IPS DF 6.9 (cell line): ENCODE measurements around the gene LIPA.
A peak's percentile ranks its signal among the peaks of the same experiment; 100 is the strongest.
"Not testable (repeated sequence)": the region's sequence is repeated elsewhere in the genome, so short reads cannot be mapped to it uniquely, and the experiment has no call there.

Source experiments
- DNase-seq: peaks from one replicate; pipeline ENCODE4 v3.0.0-alpha.2; 2013; ENCODE audit warnings: low read depth, low spot score
- H3K27ac ChIP-seq: one replicate; pipeline ENCODE4 v1.5.1; 2013; ENCODE audit warnings: low read length, control low read depth
- H3K27me3 ChIP-seq: 2 replicates; pipeline ENCODE4 v1.6.1; 2013; ENCODE audit warnings: mild to moderate bottlenecking, low read length; ENCODE audit not compliant: control insufficient read depth, insufficient read depth
- H3K36me3 ChIP-seq: 2 replicates; pipeline ENCODE4 v1.6.1; 2013; ENCODE audit warnings: low read length; ENCODE audit not compliant: control insufficient read depth, insufficient read depth
- H3K4me1 ChIP-seq: 2 replicates; pipeline ENCODE4 v1.6.1; 2013; ENCODE audit warnings: low read length; ENCODE audit not compliant: control insufficient read depth, insufficient read depth
- H3K4me3 ChIP-seq: 2 replicates; pipeline ENCODE4 v1.5.1; 2013; ENCODE audit warnings: mild to moderate bottlenecking, low read length
- H3K9me3 ChIP-seq: 2 replicates; pipeline ENCODE4 v1.6.1; 2013; ENCODE audit warnings: low read length, inconsistent platforms; ENCODE audit not compliant: control insufficient read depth, insufficient read depth
- WGBS: extraction: QIAGEN DNeasy Blood & Tissue Kit; methylation state at CpG from one replicate; pipeline ENCODE4 v1.1.7; 2013; ENCODE audit warnings: mixed read lengths, missing lambda C conversion rate; ENCODE audit not compliant: insufficient read length, insufficient coverage; 5-methylcytosine and 5-hydroxymethylcytosine counted together

Gene LIPA

GRCh38 chr10:89256340-89256739, 4.8 kb upstream of the LIPA start:
- no peak for DNase-seq
- no peaks in the 10 kb centered on the region for H3K9me3 ChIP-seq
- H3K27ac ChIP-seq: no peak overlapping the region
- no peaks in the 10 kb centered on the region for H3K36me3 ChIP-seq
- no peak overlapping the region for H3K4me3 ChIP-seq
- WGBS: no CpG with 5 or more reads among the region's 3 CpGs
- H3K27me3 ChIP-seq: no peaks in the 10 kb centered on the region
- no peaks in the 10 kb centered on the region for H3K4me1 ChIP-seq

GRCh38 chr10:89255793-89256192, 4.2 kb upstream of the LIPA start:
- H3K27ac ChIP-seq: no peak overlapping the region
- H3K4me3 ChIP-seq: no peak overlapping the region
- H3K4me1 ChIP-seq: no peaks in the 10 kb centered on the region
- DNase-seq: no peak
- H3K27me3 ChIP-seq: no peaks in the 10 kb centered on the region
- no peaks in the 10 kb centered on the region for H3K36me3 ChIP-seq
- no peaks in the 10 kb centered on the region for H3K9me3 ChIP-seq

DNA sequence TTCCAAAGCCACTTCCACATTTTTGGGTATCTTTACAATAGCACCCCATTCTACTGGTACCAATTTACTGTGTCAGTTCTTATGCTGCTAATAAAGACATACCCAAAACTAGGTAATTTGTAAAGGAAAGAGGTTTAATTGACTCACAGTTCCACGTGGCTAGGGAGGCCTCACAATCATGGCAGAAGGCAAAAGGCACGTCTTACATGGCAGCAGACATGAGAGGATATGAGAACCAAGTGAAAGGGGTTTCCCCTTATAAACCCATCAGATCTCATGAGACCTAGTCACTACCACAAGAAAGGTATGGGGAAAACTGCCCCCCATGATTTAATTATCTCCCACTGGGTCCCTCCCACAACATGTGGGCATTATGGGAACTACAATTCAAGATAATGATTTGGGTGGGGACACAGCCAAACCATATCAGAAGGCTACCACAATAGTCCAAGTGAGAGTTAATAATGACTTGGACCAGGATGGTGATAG, 3.6 kb upstream of the LIPA start:
- H3K4me3 ChIP-seq, H3K27ac ChIP-seq, H3K4me1 ChIP-seq, H3K9me3 ChIP-seq, DNase-seq, H3K27me3 ChIP-seq, H3K36me3 ChIP-seq: not testable (repeated sequence)
- WGBS: no CpG with 5 or more reads among the region's 2 CpGs

DNA sequence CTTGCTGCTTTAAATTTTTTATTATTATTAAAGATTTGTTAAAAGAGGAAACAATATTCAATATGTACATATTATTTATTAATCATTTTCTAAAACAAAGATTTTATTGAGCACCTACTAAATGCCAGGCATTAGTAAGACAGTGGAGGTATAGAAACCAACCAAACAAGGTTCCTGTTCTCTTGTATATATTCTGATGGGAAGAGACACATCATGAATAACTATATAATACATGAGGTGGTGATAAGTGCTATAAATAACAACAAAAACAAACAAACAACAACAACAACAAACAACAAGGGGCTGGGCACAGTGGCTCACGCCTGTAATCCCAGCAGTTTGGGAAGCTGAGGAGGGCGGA, 630 bp upstream of the LIPA start:
- H3K9me3 ChIP-seq: no peaks in the 10 kb centered on the region
- H3K4me3 ChIP-seq: no peak overlapping the region
- no peak for DNase-seq
- no peaks in the 10 kb centered on the region for H3K4me1 ChIP-seq
- no CpG with 5 or more reads among the region's 2 CpGs for WGBS
- H3K27ac ChIP-seq: no peak overlapping the region
- no peaks in the 10 kb centered on the region for H3K27me3 ChIP-seq
- H3K36me3 ChIP-seq: no peaks in the 10 kb centered on the region

GRCh38 chr10:89250865-89251408, 638 bp downstream of the LIPA start:
- Histone ChIP-seq H3K4me3 (peak overlapping the region; percentile 70; the same call in 1 of the 2 replicates), H3K36me3 (no peaks in the 10 kb centered on the region), H3K27ac (no peak overlapping the region), H3K4me1 (no peaks in the 10 kb centered on the region), H3K9me3 (no peaks in the 10 kb centered on the region), H3K27me3 (no peaks in the 10 kb centered on the region)
- WGBS: no CpG with 5 or more reads among the region's 13 CpGs
- DNase-seq: no peak

GRCh38 chr10:89248990-89249389, 2.6 kb downstream of the LIPA start:
- no peak overlapping the region for H3K4me3 ChIP-seq
- H3K9me3 ChIP-seq: no peaks in the 10 kb centered on the region
- H3K27ac ChIP-seq: no peak overlapping the region
- H3K36me3 ChIP-seq: no peaks in the 10 kb centered on the region
- no peaks in the 10 kb centered on the region for H3K27me3 ChIP-seq
- H3K4me1 ChIP-seq: no peaks in the 10 kb centered on the region
- DNase-seq: no peak
- no CpG with 5 or more reads among the region's 3 CpGs for WGBS

- not testable (repeated sequence) for H3K4me1 ChIP-seq, H3K27ac ChIP-seq, DNase-seq, H3K27me3 ChIP-seq, H3K9me3 ChIP-seq, H3K4me3 ChIP-seq, H3K36me3 ChIP-seq
- WGBS: no CpG with 5 or more reads among the region's 2 CpGs
Observed at GRCh38 chr10:89247623-89248022, 4.0 kb downstream of the LIPA start.

GRCh38 chr10:89245802-89246201, 5.8 kb downstream of the LIPA start:
- no peaks in the 10 kb centered on the region for H3K9me3 ChIP-seq
- no peak for DNase-seq
- no peaks in the 10 kb centered on the region for H3K27me3 ChIP-seq
- H3K27ac ChIP-seq: no peak overlapping the region
- no peaks in the 10 kb centered on the region for H3K36me3 ChIP-seq
- WGBS: no CpG with 5 or more reads among the region's 4 CpGs
- H3K4me1 ChIP-seq: peaks cover 1% of the 10 kb centered on the region; the same call in 1 of the 2 replicates
- H3K4me3 ChIP-seq: no peak overlapping the region

- peaks cover 1% of the 10 kb centered on the region; the same call in 1 of the 2 replicates for H3K4me1 ChIP-seq
- no peaks in the 10 kb centered on the region for H3K9me3 ChIP-seq
- DNase-seq: no peak
- WGBS: no CpG with 5 or more reads among the region's 8 CpGs
- no peaks in the 10 kb centered on the region for H3K27me3 ChIP-seq
- no peak overlapping the region for H3K4me3 ChIP-seq
- no peak overlapping the region for H3K27ac ChIP-seq
- H3K36me3 ChIP-seq: no peaks in the 10 kb centered on the region
Observed at GRCh38 chr10:89242840-89243568, 8.6 kb downstream of the LIPA start.

GRCh38 chr10:89242345-89242684, 9.3 kb downstream of the LIPA start:
- Histone ChIP-seq H3K4me3 (no peak overlapping the region), H3K36me3 (no peaks in the 10 kb centered on the region), H3K4me1 (peaks cover 1% of the 10 kb centered on the region; the same call in 1 of the 2 replicates), H3K27me3 (no peaks in the 10 kb centered on the region), H3K9me3 (no peaks in the 10 kb centered on the region), H3K27ac (no peak overlapping the region)
- DNase-seq: no peak
